Measurements from ENCODE around the gene IFNGR1.

The IFNGR1 gene

DNA sequence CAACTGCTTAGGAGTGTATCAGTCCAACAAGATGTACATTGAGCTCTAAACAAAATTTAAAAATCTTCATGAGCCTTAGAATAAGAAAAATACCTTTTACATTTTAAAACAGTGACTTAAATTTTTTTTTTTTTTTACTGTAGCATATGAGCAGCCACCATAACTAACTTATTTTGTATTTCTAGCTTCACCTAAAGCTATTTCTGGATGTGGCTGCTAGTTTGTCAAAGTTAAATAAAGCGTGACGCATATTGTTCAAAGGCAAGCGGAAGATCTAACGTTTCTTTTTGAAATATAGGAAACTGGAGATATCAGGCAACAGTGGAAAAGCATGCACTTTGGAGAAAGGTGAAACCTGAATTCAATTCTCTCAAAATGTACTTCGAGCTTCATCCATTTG, 42.5 kb downstream of the IFNGR1 start:
- no peak for DNase-seq (ENCODE audit: low read depth in 2 of 2)

DNA sequence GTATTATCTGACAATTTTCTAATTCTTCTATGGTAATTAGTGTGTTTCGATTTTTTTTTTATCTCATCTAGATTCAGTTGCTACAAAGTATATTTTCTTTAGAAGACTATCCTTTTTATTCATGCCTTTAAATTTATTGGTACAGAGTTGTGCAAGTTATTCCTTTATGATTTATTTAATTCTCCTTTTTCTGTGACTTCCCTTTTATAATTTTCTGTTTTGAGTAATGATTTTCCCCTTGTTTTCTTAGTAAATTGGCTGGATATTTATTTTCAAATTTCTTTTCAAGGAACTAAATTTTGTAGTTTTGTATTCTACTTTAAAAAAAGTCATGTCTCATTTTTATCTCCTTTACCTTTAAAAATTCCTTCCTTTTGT, 43.3 kb downstream of the IFNGR1 start:
- DNase-seq (ENCODE audit: low read depth in 2 of 2) = no peak

DNA sequence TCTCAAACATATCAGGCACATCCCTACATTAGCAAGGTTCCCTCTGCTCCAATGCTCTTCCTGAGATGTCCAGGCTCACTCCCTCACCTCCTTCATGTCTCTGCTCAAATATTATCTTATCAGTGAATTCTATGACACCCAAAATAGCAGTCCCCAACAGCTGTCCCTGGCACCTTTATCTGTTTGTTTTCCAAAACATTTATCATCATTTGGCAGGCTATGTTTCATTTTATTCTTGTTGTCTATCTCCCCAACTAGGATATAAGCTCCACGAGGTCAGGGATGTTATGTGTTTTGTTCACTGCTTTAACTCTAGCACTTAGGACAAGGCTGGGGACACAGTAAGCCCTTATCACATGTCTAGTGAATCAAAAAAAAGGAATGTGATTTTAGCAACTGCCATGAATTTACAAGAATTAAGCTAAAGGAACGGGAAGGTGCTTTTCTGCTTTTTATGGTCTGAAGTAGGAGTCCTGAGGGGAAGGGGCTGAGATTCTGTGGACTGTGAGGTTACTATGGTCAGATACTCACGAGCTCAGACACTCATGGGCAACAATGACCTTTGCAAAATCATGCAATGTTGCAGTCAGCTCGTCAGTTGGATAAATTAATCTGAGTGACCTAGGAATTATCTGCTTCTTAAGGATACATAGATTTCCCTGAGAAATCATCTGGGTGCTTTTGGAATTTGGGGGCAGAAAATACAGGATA, 43.9 kb downstream of the IFNGR1 start:
- DNase-seq (ENCODE audit: low read depth in 2 of 2) = no peak

DNA sequence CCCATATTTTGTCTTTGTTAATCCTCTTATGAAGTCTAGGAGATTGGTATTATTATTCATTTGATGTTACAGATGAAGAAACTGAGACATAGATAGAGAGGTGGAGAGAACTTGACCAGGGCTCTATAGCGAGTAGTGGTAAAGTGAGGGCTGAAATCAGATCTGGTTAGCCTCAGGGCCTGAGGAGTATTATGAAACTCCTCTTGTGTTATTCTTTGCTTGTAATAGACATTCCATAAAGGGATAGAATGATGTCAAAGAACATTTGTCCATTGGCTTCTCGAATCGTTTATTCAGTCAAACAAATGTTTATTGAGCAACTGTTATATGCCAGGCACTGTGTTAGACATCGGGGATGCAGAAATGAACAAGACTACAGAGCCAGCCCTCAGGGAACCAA, 45.7 kb downstream of the IFNGR1 start, which contains the start of gene IL22RA2:
TSS of gene IL22RA2 (minus strand) at position 144 of the 400 bp plus-strand sequence. CDS start 11,895 bp downstream, outside the sequence.
- DNase-seq (ENCODE audit: low read depth in 2 of 2) = no peak

DNA sequence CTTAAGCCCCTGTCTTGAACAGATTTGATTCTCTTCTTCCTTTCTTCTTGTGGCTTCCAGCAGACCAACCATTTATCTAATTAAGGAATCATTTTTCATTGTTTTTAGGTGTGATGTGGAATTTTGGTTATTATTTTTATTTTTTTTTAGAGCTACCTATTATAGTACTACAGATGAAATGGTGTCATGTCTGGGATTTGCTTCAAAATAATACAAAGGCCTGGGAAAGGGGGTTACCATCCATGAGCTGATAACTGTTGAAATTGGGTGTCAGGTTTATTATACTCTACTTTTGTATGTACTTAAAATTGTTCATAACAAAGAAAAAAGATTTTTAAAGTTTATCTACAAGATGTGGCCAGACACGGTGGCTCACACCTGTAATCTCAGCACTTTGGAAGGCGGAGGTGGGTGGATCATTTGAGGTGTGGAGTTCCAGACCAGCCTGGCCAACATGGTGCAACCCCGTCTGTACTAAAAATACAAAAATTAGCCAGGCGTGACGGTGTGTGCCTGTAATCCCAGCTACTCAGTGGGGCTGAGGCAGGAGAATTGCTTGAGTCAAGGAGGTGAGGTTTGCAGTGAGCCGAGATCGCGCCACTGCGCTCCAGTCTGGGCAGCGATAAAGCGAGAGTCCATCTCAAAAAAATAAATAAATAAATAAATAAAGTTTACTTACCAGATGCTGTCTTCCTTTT, 46.3 kb downstream of the IFNGR1 start:
- DNase-seq (ENCODE audit: low read depth in 2 of 2) = no peak

DNA sequence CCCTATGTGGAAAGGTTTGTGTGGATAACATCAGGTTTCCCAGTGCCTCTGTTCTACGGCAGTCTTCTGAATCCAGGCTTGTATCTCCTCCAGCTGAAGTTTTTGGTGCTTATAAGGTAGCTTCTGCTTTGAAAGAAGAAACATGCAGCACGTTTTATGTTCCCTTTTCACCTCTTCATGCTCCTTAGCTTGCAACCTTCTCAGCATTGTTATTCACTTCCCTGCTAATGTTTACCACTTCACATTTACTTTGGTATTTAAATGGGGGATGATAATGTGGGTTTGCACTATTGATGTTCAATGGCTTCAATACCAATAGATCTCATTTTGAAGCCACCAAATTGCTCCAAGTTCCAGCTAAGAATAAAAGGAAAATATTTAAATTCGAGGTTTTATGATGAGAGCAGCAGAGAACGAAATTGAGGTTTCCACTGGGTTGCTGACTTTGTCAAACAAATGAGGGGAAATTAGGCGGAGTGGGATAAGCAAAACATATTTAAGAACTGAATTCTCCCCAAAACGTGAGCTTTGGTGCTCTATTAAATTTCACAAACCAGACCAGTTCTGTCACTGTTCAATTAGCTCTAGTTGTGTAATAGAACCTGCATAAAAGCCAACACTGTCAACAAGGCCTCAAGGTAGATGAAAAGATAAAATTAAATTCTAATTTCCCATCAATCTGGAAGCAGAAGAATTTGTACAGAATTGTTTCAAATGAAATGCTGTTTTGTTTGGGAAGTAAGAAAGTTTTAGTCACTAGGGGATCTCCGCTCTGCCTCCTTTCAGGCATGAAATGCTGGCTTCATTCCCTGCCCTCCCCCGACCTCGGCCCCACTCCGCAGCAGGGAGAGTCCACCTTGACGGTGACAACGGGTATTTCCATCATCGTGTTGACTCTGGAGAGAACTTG, 47.1 kb downstream of the IFNGR1 start:
- DNase-seq (ENCODE audit: low read depth in 2 of 2) = no peak

DNA sequence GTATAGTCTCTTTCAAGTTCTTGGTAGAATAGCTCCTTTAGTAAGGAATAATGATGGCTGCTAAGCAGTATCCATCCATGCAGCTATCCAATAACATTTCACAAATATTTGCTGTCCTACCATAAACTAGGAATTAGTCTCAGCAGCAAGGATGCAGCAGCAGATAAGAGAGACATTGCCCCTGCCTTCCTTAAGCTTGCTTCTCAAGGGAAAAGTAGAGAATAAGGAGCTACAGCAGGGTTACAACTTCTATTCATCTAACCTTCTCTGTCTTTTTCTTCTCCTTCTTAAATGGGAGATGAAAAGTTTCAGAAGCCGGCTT, 48.2 kb downstream of the IFNGR1 start:
- DNase-seq (ENCODE audit: low read depth in 2 of 2) = no peak

DNA sequence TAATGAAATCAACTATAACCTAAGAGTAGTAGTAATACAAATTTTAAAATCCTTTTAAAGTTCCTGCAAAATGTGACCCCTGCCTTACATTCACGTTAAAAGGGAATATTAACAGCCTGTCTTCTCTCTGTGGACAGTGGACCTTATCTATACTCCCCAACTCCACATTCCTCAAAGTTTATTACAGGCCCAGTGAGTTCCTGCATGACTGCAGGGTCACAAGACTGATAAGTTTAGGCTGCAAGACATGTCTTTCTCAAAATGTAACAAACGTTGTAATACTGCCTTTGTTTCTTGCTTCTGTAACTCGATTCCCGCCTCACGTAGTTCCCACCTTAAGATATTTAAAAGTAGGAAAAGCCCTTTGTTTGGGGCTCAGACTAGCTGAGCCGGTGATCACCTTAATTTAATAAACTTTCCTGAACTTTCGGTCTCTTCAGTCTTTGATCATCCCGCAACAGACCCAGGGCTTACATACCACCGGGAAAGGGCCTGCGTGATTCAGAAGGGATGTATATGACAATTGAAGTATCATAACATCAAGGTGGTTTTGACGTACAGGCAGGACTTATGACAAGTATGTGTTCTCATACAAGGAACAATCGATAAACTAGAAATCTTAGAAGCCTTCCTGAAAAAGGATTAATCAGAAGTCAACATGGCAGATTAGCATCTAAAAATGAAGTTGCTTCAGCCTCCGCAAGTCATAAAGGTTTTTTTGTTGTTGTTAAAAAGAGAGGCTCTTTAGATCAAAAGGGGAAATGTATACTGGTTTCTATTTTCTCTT, 48.7 kb downstream of the IFNGR1 start:
- DNase-seq (ENCODE audit: low read depth in 2 of 2) = no peak

DNA sequence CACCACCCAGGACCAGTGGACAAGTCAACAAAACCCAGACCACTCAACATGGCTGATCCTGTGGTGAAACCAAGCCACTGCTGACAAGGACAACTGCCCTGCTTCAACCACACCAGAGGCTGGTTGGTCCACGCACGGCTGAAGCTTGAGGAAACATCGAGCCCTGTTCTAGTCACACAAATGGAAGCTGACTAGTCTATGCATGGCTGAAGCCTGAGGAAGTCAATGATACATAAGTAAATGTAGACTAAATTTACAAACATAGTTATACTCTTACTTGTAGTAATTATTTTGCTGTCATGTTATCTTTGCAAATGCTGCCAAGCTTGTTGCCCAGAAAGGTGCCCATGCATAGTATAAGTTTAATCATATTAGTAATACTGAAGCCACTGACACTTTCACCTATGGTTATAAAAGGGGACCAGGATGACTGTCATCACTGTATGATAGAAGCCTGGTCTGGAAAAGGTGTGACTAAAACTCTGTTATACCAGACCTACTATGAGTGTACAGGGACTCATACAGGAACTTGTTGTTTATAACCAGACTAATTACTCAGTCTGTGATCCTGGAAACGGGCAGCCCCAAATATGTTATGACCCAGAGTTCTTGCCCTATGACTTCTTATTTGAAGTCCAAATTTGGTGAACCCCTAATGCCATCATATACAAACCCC, 51.3 kb downstream of the IFNGR1 start:
- DNase-seq (ENCODE audit: low read depth in 2 of 2) = no peak

DNA sequence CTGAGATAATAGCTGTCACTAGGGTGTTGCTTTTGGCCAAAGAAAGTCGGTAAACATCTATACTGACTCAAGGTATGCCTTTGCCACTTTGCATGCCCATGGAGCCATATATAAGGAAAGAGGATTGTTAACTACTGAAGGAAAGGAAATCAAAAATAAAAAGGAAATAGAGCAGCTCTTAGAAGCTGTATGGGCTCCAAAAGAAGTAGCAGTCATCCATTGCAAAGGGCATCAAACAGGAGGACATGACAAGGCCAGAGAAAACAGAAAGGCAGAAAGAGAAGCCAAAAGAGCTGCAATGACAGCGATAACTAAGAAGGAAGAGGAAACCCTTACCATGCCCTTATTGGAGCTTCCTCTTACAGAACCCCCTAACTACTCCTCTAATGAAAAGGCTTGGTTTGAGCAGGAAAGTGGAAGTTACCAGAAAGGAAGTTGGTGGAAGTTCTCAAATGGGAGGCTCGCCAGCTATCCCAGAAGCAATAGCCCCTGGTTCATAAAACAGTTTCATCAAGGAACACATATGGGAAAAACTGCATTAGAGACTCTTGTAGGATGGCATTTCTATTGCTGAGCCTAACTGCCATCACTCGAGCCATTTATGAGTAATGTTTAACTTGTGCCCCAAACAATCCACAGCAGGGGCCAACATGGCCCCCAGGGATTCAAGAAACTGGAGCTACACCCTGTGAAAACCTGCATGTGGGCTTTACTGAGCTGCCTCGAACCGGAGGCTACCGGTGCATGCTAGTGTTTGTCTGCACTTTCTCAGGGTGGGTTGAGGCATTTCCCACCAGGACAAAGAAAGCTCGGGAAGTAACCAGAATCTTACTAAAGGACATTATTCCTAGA, 52.7 kb downstream of the IFNGR1 start:
- no peak for DNase-seq (ENCODE audit: low read depth in 2 of 2)

DNA sequence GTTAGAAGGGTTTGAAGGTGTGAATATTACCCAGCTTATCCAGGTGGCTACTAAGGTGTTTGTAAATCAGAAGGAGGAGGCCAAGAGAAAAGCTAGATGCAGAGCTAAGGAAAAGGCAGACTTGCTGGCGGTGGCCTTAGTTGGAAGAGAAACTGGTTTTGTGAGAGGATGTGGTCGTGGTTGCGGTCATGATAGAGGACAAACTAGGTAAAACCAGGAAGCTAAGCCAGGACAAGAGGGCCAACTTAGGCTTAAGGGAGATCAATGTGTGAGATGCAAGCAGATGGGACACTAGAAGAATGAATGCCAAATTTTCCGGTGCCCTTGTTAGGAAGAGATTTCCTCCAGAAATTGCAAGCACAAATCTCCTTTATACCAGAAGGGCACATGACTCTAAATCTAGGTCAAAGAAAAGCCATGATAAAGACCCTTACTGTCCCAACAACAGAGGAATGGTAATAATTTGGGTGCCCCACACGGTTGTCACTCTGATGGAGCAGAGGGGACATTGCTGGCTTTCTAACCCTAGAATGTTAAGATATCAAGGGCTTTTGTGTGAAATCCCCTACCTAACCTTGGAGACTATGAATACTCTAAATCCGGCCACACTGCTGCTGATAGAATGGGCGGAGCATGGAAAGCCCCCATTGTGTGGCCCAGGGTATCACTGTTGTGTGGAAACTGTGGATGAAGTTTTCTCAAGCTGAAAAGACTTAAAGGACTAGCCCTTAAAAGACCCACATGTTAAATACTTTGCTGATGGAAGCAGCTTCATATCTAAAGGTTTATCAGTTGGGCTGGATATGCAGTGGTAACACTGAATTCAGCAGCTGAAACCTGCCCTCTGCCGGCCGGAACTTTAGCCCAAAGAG, 53.6 kb downstream of the IFNGR1 start:
- DNase-seq (ENCODE audit: low read depth in 2 of 2) = no peak

DNA sequence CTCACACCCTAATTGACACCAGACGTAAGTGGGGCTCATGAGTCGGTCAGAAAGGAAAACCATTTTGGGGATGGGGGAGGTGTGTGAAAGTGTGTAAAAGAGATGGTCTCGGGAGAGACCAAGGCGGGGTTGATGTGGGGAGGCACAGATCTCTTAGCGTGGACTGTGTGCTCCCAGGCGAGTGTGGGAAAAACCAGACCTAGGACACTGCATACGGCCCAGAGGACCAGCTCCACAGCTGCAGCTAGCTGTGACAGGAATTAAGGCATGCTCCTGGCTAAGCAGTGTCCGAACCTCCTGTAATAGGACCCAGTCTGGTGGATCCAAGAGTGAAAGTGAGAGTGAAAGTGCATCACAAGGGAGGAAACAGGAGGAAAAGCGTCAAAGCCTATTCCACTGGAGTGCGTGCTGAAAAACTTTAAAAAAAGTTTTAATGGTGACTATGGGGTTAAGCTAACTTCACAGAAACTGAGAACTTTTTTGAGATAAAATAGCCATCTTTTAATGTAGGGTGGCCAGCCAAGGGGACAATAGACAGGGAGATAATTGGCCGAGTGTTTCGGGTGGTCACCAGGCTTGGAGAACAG, 55.4 kb downstream of the IFNGR1 start:
- DNase-seq (ENCODE audit: low read depth in 2 of 2) = no peak

DNA sequence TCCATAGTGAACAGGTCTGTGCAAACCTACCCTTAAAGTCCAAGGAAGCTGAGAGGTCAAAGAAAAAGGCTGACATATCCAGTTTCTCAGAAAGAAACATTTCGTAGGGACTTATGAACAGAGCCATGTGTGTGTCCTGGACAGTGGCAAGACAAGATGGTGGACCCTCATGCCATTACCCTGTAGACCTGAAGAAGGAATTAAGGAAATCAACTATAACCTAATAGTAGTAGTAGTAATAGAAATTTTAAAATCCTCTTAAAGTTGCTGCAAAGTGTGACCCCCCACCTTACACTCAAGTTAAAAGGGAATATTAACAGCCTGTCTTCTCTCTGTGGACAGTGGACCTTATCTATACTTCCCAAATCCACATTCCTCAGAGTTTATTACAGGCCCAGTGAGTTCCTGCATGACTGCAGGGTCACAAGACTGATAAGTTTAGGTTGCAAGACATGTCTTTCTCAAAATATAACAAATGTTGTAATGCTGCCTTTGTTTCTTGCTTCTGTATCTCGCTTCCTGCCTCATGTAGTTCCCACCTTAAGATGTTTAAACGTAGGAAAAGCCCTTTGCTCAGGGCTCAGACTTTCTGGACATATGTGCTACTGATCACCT, 56.4 kb downstream of the IFNGR1 start:
- no peak for DNase-seq (ENCODE audit: low read depth in 2 of 2)

DNA sequence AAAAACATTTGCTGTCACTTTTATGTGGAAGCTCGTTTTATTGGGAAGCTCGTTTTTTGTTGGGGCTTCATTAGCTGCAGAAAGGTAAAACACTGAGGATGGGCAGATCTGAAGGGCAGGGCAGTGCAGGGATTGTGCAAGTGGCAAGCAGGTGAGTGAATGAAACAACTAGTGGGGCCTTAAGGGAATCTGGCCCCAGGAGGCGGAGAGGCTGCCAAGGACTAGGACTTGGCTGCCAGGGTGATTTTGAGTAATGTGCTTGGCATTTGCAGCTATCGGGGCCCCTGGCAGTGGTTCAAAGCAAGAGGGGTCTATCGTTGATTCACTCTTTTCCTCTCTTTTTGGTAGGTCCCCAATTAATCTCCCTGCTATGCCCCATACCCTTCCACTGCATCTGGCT, 57.2 kb downstream of the IFNGR1 start:
- DNase-seq (ENCODE audit: low read depth in 2 of 2) = no peak

DNA sequence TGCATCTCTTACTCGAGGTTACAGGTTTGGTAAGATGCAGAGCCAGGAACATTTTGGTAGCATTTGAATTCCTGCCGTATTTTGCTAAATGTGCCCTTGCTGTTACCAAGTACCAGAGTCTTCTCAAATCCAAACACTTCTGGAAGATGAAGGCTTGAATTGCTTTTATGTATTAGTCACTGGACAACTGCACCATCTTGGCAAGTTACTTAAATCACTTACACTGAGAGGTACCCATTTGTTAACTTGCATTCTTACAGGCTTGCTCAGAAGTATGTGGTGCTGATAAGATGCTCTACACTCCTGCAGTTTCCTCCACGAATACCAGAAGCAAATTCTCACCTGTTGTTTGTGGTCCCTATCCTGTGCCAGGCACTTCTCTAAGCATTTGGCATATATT, 58.4 kb downstream of the IFNGR1 start:
- no peak for DNase-seq (ENCODE audit: low read depth in 2 of 2)

DNA sequence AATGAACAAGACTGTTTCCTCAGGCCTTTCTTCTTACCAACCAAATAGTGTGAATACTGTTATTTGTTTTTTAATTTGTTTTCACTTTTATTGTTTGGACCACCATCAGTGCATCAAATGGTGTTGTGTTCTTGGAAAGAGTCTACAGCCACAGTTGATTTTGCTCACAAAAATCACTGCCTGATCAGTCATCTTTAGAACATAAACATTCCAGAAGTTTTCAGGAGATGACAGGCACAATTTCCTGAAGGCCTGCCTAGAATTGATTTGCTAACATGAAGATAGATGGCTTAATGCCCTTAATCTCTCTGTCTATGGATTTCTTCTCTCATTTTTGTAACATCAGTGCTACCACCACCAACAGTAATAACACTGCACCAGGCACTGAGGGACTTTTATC, 59.3 kb downstream of the IFNGR1 start:
- DNase-seq (ENCODE audit: low read depth in 2 of 2) = no peak

DNA sequence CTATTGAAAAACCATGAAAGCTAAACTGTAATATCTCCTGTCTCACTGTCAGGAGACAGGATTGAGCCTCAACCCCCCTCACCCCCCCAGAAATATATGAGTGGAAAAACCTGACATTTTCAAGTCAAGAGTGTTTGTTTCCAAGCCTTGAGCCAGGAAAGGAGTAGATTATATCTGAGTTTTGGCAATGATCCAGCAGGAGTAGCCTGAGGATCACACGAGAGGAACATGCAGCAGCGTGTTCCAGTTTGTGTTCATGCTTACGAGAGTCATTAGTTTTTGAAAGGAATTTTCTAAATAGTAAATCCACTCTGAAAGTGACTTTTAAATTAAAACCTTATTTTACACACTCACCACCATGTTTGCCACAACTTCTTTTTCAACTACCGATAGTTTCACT, 61.6 kb downstream of the IFNGR1 start:
- DNase-seq (ENCODE audit: low read depth in 2 of 2) = no peak

DNA sequence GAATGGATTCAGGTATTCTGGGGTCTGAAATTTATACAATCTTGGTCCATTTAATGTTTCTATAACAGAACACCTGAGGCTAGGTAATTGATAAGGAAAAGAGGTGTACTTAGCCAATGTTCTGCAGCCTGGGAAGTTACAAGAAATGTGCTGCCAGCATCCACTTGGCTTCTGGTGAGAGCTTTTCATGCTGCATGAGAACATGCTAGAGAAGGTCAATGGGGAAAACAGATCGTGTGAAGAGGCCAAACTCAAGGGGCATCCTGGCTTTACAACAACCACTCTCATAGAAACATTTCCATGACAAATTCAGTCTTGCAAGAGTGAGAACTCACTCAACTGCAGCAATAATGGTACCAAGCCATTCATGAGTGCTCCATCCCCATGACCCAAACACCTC, 62.5 kb downstream of the IFNGR1 start:
- DNase-seq (ENCODE audit: low read depth in 2 of 2) = no peak

DNA sequence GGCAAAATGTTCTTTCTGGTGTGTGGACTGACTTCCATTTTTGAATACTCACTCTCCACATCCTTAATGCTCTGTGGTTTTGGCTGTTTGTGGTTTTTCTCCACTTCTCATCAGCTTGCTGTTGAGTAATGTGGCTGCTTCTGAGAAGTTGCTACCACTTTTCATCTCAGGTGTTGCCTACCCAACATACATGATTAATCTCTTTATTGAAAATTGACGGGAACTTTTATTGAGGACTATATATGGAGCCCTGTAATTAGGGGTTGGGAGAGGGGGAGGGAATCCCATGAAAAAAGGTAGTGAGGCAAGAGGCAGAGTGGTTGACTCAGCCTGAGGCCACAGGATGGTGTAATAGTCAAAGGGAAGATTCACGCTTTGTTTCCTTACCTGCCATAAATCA, 63.4 kb downstream of the IFNGR1 start:
- DNase-seq (ENCODE audit: low read depth in 2 of 2) = no peak

Measured in stimulated activated CD8-positive, alpha-beta memory T cell treated with anti-CD3 and anti-CD28 coated beads, Interleukin-15, amount 100 ng/mL, for 4 hours (primary cell).